ENCODE results near the gene PDXK. TPM values are rescaled to one million over a fixed set of nuclear protein-coding genes. Genes with fewer than 3 reads are reported as not detected.

PDXK gene
- total and polyA plus RNA-seq, 9 donors = 20.9 to 31.6 (median 21.8) TPM

- Histone ChIP-seq H3K36me3 (ENCODE audit: control insufficient read depth, insufficient read depth, low read length) (peaks cover 9% of the 10 kb centered on the region), H3K27me3 (ENCODE audit: control insufficient read depth, insufficient read depth, low read length) (no peaks in the 10 kb centered on the region), H3K27ac (ENCODE audit: low read length) (no peak overlapping the region), H3K9me3 (replicated peaks; ENCODE audit: control insufficient read depth, low read depth, low read length) (no peaks in the 10 kb centered on the region), H3K4me3 (ENCODE audit: low read length) (no peak overlapping the region), H3K4me1 (ENCODE audit: control insufficient read depth, insufficient read depth, low read length) (peaks cover 53% of the 10 kb centered on the region)
- DNase-seq = no peak
- 17% methylated on average over 3 of the region's 10 CpGs for WGBS (ENCODE audit: insufficient coverage)
These were observed 14.1 kb downstream of the PDXK start for GRCh38 chr21:43733060-43733459.

GRCh38 chr21:43733529-43734071 is 14.7 kb downstream of the PDXK start:
- H3K36me3 ChIP-seq (ENCODE audit: control insufficient read depth, insufficient read depth, low read length) = peaks cover 9% of the 10 kb centered on the region
- 50% methylated on average over 9 of the region's 15 CpGs for WGBS (ENCODE audit: insufficient coverage)
- peak; percentile 46 for DNase-seq
- H3K27ac ChIP-seq (ENCODE audit: low read length) = no peak overlapping the region
- H3K4me1 ChIP-seq (ENCODE audit: control insufficient read depth, insufficient read depth, low read length) = peaks cover 47% of the 10 kb centered on the region
- no peaks in the 10 kb centered on the region for H3K27me3 ChIP-seq (ENCODE audit: control insufficient read depth, insufficient read depth, low read length)
- no peaks in the 10 kb centered on the region for H3K9me3 ChIP-seq (replicated peaks; ENCODE audit: control insufficient read depth, low read depth, low read length)
- no peak overlapping the region for H3K4me3 ChIP-seq (ENCODE audit: low read length)

- DNase-seq = no peak
- WGBS (ENCODE audit: insufficient coverage) = 65% methylated on average over 21 of the region's 25 CpGs
These were observed 15.4 kb downstream of the PDXK start for GRCh38 chr21:43734131-43734927.

GRCh38 chr21:43734928-43735229 is 15.9 kb downstream of the PDXK start:
- WGBS (ENCODE audit: insufficient coverage) = 33% methylated on average over 7 of the region's 9 CpGs
- H3K4me3 ChIP-seq (ENCODE audit: low read length) = no peak overlapping the region
- H3K4me1 ChIP-seq (ENCODE audit: control insufficient read depth, insufficient read depth, low read length) = peaks cover 36% of the 10 kb centered on the region
- H3K27ac ChIP-seq (ENCODE audit: low read length) = no peak overlapping the region
- DNase-seq = no peak
- no peaks in the 10 kb centered on the region for H3K27me3 ChIP-seq (ENCODE audit: control insufficient read depth, insufficient read depth, low read length)
- no peaks in the 10 kb centered on the region for H3K9me3 ChIP-seq (replicated peaks; ENCODE audit: control insufficient read depth, low read depth, low read length)
- H3K36me3 ChIP-seq (ENCODE audit: control insufficient read depth, insufficient read depth, low read length) = peaks cover 9% of the 10 kb centered on the region

More at GRCh38 chr21:43734131-43734927, 15.4 kb downstream of the PDXK start:
- no peaks in the 10 kb centered on the region for H3K9me3 ChIP-seq (replicated peaks; ENCODE audit: control insufficient read depth, low read depth, low read length)
- peaks cover 40% of the 10 kb centered on the region for H3K4me1 ChIP-seq (ENCODE audit: control insufficient read depth, insufficient read depth, low read length)
- peaks cover 9% of the 10 kb centered on the region for H3K36me3 ChIP-seq (ENCODE audit: control insufficient read depth, insufficient read depth, low read length)
- H3K4me3 ChIP-seq (ENCODE audit: low read length) = no peak overlapping the region
- no peak overlapping the region for H3K27ac ChIP-seq (ENCODE audit: low read length)
- H3K27me3 ChIP-seq (ENCODE audit: control insufficient read depth, insufficient read depth, low read length) = no peaks in the 10 kb centered on the region

- H3K36me3 ChIP-seq (ENCODE audit: control insufficient read depth, insufficient read depth, low read length) = peaks cover 11% of the 10 kb centered on the region
These were observed 16.5 kb downstream of the PDXK start for GRCh38 chr21:43735236-43736091.

GRCh38 chr21:43736224-43736883 is 17.4 kb downstream of the PDXK start:
- 88% methylated on average over 17 of the region's 25 CpGs for WGBS (ENCODE audit: insufficient coverage)
- peaks cover 34% of the 10 kb centered on the region for H3K4me1 ChIP-seq (ENCODE audit: control insufficient read depth, insufficient read depth, low read length)
- H3K27ac ChIP-seq (ENCODE audit: low read length) = no peak overlapping the region
- H3K36me3 ChIP-seq (ENCODE audit: control insufficient read depth, insufficient read depth, low read length) = peaks cover 15% of the 10 kb centered on the region
- no peak for DNase-seq
- H3K9me3 ChIP-seq (replicated peaks; ENCODE audit: control insufficient read depth, low read depth, low read length) = no peaks in the 10 kb centered on the region
- H3K27me3 ChIP-seq (ENCODE audit: control insufficient read depth, insufficient read depth, low read length) = no peaks in the 10 kb centered on the region
- H3K4me3 ChIP-seq (ENCODE audit: low read length) = no peak overlapping the region

More at GRCh38 chr21:43735236-43736091, 16.5 kb downstream of the PDXK start:
- DNase-seq = no peak
- Histone ChIP-seq H3K4me3 (ENCODE audit: low read length) (no peak overlapping the region), H3K9me3 (replicated peaks; ENCODE audit: control insufficient read depth, low read depth, low read length) (no peaks in the 10 kb centered on the region), H3K4me1 (ENCODE audit: control insufficient read depth, insufficient read depth, low read length) (peaks cover 36% of the 10 kb centered on the region), H3K27ac (ENCODE audit: low read length) (no peak overlapping the region), H3K27me3 (ENCODE audit: control insufficient read depth, insufficient read depth, low read length) (no peaks in the 10 kb centered on the region)
- WGBS (ENCODE audit: insufficient coverage) = 86% methylated on average over 13 of the region's 22 CpGs

- Histone ChIP-seq H3K4me1 (ENCODE audit: control insufficient read depth, insufficient read depth, low read length) (peaks cover 24% of the 10 kb centered on the region), H3K9me3 (replicated peaks; ENCODE audit: control insufficient read depth, low read depth, low read length) (no peaks in the 10 kb centered on the region), H3K36me3 (ENCODE audit: control insufficient read depth, insufficient read depth, low read length) (peaks cover 22% of the 10 kb centered on the region), H3K27ac (ENCODE audit: low read length) (no peak overlapping the region), H3K4me3 (ENCODE audit: low read length) (no peak overlapping the region), H3K27me3 (ENCODE audit: control insufficient read depth, insufficient read depth, low read length) (no peaks in the 10 kb centered on the region)
- no peak for DNase-seq
- WGBS (ENCODE audit: insufficient coverage) = 87% methylated on average over 33 of the region's 35 CpGs
These were observed 18.4 kb downstream of the PDXK start for GRCh38 chr21:43737158-43737950.

- DNase-seq = no peak
- Histone ChIP-seq H3K9me3 (replicated peaks; ENCODE audit: control insufficient read depth, low read depth, low read length) (no peaks in the 10 kb centered on the region), H3K27me3 (ENCODE audit: control insufficient read depth, insufficient read depth, low read length) (no peaks in the 10 kb centered on the region), H3K36me3 (ENCODE audit: control insufficient read depth, insufficient read depth, low read length) (peaks cover 26% of the 10 kb centered on the region), H3K4me3 (ENCODE audit: low read length) (no peak overlapping the region), H3K27ac (ENCODE audit: low read length) (no peak overlapping the region), H3K4me1 (ENCODE audit: control insufficient read depth, insufficient read depth, low read length) (peaks cover 1% of the 10 kb centered on the region)
- WGBS (ENCODE audit: insufficient coverage) = 75% methylated on average over 18 of the region's 25 CpGs
These were observed 20.9 kb downstream of the PDXK start for GRCh38 chr21:43739621-43740435.

Data from muscle of leg (tissue), 11 donors.